Osteoblast (primary cell): ENCODE results near the gene EIPR1. TPM values are rescaled to one million over a fixed set of nuclear protein-coding genes. Genes with fewer than 3 reads are reported as not detected.

Experiments used
- DNase-seq: peaks from one replicate; pipeline ENCODE4 v3.0.0; 2011; ENCODE audit warnings: low spot score, mixed read lengths; ENCODE audit not compliant: insufficient read length; ENCODE audit errors: missing footprints
- H2AFZ ChIP-seq: 2 replicates; pipeline ENCODE4 v1.6.0; 2011; ENCODE audit warnings: mild to moderate bottlenecking, low read length
- H3K27ac ChIP-seq: 2 replicates; pipeline ENCODE4 v1.5.1; 2011; ENCODE audit warnings: mild to moderate bottlenecking, low read depth, low read length, moderate library complexity
- H3K27me3 ChIP-seq: 2 replicates; pipeline ENCODE4 v1.6.0; 2012; ENCODE audit warnings: mild to moderate bottlenecking, control low read depth, inconsistent platforms, low read length, moderate library complexity; ENCODE audit not compliant: insufficient read depth
- H3K36me3 ChIP-seq: 2 replicates; pipeline ENCODE4 v1.5.1; 2011; ENCODE audit warnings: mild to moderate bottlenecking, low read length, control low read depth, moderate library complexity; ENCODE audit not compliant: insufficient read depth
- H3K4me1 ChIP-seq: 2 replicates; pipeline ENCODE4 v1.5.1; 2011; ENCODE audit warnings: mild to moderate bottlenecking, low read length, control low read depth, moderate library complexity; ENCODE audit not compliant: insufficient read depth
- H3K4me2 ChIP-seq: 2 replicates; pipeline ENCODE4 v1.6.0; 2011; ENCODE audit warnings: mild to moderate bottlenecking, low read length; ENCODE audit not compliant: insufficient read depth
- H3K4me3 ChIP-seq: fragments of 200-600 bp; sonication (generic); 3 replicates; pipeline ENCODE4 v1.5.1; 2012; ENCODE audit warnings: mild to moderate bottlenecking, low read length, inconsistent platforms; ENCODE audit not compliant: insufficient read depth
- H3K79me2 ChIP-seq: 2 replicates; pipeline ENCODE4 v1.6.0; 2012; ENCODE audit warnings: mild to moderate bottlenecking, low read length, control low read depth, inconsistent platforms; ENCODE audit not compliant: insufficient read depth
- H3K9me3 ChIP-seq: 2 replicates; pipeline ENCODE4 v1.5.1; 2011; ENCODE audit warnings: low read depth, low read length, control low read depth
- H4K20me1 ChIP-seq: 2 replicates; pipeline ENCODE4 v1.6.0; 2012; ENCODE audit warnings: mild to moderate bottlenecking, low read length, control low read depth; ENCODE audit not compliant: insufficient read depth
- total RNA-seq: library from RNA; depleted of rRNA; stranded (reverse); fragments of >200 nt; gene quantifications from 2 replicates; pipeline ENCODE4 v1.2.3, GENCODE V29; 2012
- TF ChIP-seq, protein P1 (sequence below): IDR thresholded peaks from 2 replicates; pipeline ENCODE4 v1.5.1; 2011; ENCODE audit warnings: mild to moderate bottlenecking, low read depth, low read length, moderate library complexity; ENCODE audit errors: extremely low read depth

EIPR1 gene
- total RNA-seq, 1 donor = 17.7 TPM

DNA sequence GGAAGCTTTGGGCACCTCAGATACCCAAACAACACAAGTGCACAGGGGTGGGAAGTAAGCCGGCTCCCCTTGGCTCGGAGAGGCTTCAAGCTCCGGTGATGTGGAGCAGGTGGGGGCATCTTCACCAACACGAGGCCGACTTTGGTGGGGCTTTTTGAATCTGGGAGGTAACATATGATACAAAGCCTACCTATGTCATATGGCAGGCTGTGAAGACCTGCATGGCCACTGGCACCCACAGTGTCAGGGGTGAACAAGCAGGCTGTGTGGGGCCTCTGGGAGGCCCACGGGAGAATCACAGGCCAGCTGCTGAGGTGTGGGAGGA lies 109.0 kb downstream of the EIPR1 start:
- no peak overlapping the region for H2AFZ ChIP-seq
- no peaks in the 10 kb centered on the region for H3K9me3 ChIP-seq
- TF ChIP-seq, protein P1, sequence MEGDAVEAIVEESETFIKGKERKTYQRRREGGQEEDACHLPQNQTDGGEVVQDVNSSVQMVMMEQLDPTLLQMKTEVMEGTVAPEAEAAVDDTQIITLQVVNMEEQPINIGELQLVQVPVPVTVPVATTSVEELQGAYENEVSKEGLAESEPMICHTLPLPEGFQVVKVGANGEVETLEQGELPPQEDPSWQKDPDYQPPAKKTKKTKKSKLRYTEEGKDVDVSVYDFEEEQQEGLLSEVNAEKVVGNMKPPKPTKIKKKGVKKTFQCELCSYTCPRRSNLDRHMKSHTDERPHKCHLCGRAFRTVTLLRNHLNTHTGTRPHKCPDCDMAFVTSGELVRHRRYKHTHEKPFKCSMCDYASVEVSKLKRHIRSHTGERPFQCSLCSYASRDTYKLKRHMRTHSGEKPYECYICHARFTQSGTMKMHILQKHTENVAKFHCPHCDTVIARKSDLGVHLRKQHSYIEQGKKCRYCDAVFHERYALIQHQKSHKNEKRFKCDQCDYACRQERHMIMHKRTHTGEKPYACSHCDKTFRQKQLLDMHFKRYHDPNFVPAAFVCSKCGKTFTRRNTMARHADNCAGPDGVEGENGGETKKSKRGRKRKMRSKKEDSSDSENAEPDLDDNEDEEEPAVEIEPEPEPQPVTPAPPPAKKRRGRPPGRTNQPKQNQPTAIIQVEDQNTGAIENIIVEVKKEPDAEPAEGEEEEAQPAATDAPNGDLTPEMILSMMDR = no peak
- H3K36me3 ChIP-seq = no peaks in the 10 kb centered on the region
- no peak overlapping the region for H3K4me3 ChIP-seq
- no peak for DNase-seq
- H3K27me3 ChIP-seq = no peaks in the 10 kb centered on the region
- H3K79me2 ChIP-seq = no peaks in the 10 kb centered on the region
- no peaks in the 10 kb centered on the region for H3K4me1 ChIP-seq
- no peaks in the 10 kb centered on the region for H4K20me1 ChIP-seq
- H3K4me2 ChIP-seq = no peak overlapping the region
- no peak overlapping the region for H3K27ac ChIP-seq

GRCh38 chr2:3267869-3268704 lies 109.5 kb downstream of the EIPR1 start:
- no peak overlapping the region for H3K4me3 ChIP-seq

GRCh38 chr2:3266925-3267867 lies 110.4 kb downstream of the EIPR1 start:
- no peak overlapping the region for H3K4me3 ChIP-seq
- H4K20me1 ChIP-seq = no peaks in the 10 kb centered on the region
- no peaks in the 10 kb centered on the region for H3K36me3 ChIP-seq
- H3K27me3 ChIP-seq = no peaks in the 10 kb centered on the region
- no peaks in the 10 kb centered on the region for H3K79me2 ChIP-seq
- TF ChIP-seq, protein P1 = no peak
- no peaks in the 10 kb centered on the region for H3K4me1 ChIP-seq
- H3K4me2 ChIP-seq = no peak overlapping the region
- H3K9me3 ChIP-seq = no peaks in the 10 kb centered on the region
- H3K27ac ChIP-seq = no peak overlapping the region
- no peak for DNase-seq
- no peak overlapping the region for H2AFZ ChIP-seq

More at GRCh38 chr2:3267869-3268704, 109.5 kb downstream of the EIPR1 start:
- Histone ChIP-seq H3K27me3 (no peaks in the 10 kb centered on the region), H3K79me2 (no peaks in the 10 kb centered on the region), H3K4me2 (no peak overlapping the region), H3K4me1 (no peaks in the 10 kb centered on the region), H3K27ac (no peak overlapping the region), H3K36me3 (no peaks in the 10 kb centered on the region), H4K20me1 (no peaks in the 10 kb centered on the region), H2AFZ (no peak overlapping the region), H3K9me3 (no peaks in the 10 kb centered on the region)
- DNase-seq = no peak
- TF ChIP-seq, protein P1 = no peak
